ENCODE measurements around the gene TCF4. TPM values are rescaled to one million over a fixed set of nuclear protein-coding genes. Genes with fewer than 3 reads are reported as not detected.

The TCF4 gene
- total RNA-seq, 1 donor from 2014 or later, result 62.8 TPM

- DNase-seq (no peak), ATAC-seq (no peak)
- intact Hi-C loops (cut with micrococcal nuclease), result no loop called here
Observed at GRCh38 chr18:55552526-55553189, 35.3 kb downstream of the TCF4 start.

DNA sequence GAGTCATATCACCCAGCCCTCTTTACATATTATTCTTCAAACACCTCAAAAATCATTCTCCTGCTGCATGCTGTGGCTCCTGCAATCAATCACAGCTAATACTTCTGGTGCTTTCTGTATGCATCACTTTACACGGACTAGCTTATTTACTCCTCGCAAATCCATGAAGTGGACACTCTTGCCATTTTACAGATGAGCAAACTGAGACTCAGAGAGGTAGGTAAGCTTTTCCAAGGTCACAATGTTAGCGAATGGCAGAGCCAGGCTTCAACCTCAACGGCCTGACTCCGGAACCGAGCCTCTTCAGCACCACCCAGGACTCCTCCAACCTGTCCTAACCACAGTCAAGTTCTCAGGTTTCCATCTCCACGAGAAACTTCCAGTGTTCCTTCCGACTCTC, 36.8 kb downstream of the TCF4 start:
- no peak for ATAC-seq
- no peak for DNase-seq
- intact Hi-C loops (cut with micrococcal nuclease), result no loop called here

DNA sequence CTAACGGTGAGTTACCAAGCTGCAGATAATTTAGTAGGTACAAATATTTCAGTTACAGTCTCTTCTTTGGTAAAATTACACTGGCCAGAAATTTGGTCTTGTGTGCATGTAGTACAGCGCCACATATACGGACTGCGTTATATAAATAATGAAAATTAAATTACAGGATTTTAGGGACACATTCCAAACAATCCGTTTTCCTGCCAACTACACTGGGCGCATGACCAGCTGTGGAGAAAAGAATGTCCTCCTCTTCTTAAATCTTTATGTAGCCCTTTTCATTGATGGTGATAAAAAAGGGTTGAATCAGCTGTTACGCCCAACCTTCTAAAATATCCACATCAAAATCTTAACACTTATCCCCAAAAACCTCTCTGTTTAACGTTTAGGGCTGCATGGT, 37.5 kb downstream of the TCF4 start:
- intact Hi-C loops (cut with micrococcal nuclease), result no loop called here

GRCh38 chr18:55549474-55550104, 38.4 kb downstream of the TCF4 start:
- DNase-seq, result no peak
- intact Hi-C loops (cut with micrococcal nuclease), result no loop called here
- no peak for ATAC-seq

More for the DNA sequence above, 37.5 kb downstream of the TCF4 start:
- no peak for ATAC-seq
- no peak for DNase-seq

DNA sequence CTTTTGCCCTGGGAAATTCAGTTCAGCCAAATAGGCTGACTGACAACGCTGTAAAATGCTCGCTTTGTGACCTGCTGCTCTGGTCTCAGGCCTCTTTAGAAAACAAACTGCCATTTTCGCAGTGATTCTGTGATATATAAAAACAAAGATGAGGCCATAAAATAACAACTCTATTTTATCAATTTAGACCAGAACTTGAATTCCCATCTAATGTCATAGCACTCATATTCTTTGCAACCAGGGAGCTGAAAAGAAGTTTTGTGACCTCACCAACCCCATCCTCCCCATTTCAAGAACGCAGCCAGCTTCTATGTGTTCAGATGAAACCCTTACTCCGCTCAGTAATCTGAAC, 40.3 kb downstream of the TCF4 start:
- ATAC-seq, result no peak
- intact Hi-C loops (cut with micrococcal nuclease), result no loop called here
- DNase-seq, result no peak

GRCh38 chr18:55546851-55547704, 40.9 kb downstream of the TCF4 start:
- intact Hi-C loops (cut with micrococcal nuclease), result no loop called here
- peak; percentile 76 for ATAC-seq
- DNase-seq, result peak; percentile 31

DNA sequence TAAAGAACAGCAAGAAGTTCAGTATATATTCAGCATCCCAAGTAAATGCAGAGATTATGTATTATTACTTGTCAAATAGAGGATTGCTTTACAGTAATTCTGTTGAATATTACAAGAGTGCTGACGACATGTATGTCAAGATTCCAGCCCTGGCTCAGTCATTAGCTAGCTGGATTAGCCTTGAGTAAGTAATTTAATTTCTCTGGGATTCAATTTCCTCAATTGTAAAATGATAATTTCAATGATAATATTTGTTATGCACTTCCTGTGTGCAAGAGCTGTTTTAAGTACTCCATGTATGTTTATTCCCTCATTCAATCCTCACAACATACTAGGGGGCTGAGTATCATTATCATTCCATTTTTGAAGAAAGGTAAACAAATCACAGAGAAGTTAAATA, 44.0 kb downstream of the TCF4 start:
- intact Hi-C loops (cut with micrococcal nuclease), result no loop called here
- DNase-seq, result no peak
- no peak for ATAC-seq

DNA sequence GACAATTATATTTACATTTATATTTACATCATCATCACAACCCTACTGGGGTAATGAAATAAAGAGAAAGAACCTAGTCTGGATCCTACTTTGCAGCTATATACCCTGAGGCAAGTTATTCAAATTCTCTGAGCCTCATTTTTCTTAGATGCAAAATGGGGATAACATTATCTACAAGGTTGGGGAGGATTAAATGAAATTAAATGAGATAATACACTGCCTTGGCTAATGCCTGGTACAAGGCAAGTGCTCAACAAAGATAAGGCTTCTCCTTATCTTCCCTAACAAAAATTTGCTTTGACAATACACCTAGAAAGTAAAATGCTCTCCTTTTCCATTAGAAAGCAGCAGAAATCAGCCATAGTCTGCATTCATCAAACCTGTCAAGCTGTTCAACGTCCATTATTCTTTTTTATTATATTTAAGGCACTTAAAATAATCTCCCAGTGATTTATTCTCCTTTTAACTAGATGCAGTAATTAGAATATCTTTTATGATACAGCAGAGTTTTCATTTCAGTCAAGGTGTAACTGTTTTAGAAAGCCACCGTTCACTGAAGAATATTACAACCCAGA, 44.8 kb downstream of the TCF4 start:
- intact Hi-C loops (cut with micrococcal nuclease), result no loop called here
- DNase-seq, result no peak

DNA sequence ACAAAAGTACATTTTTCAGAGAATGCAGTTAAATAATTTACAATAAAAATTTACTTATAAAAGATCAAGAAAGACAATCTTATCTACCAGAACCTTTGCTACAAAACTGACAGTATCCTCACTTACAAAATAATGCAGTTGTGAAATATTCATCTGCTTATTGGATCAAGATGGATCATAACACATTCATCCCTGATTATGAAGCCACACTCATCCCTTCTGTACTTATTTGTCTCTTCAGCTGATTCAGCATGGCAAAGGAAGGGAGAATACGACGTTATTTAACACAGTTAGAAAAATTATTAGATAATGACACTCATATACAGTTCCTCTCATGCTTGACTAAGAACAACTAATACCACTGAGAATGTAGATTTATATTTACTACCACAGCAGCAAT, 46.4 kb downstream of the TCF4 start:
- no peak for ATAC-seq
- DNase-seq, result no peak
- intact Hi-C loops (cut with micrococcal nuclease), result no loop called here

More for the DNA sequence above, 44.8 kb downstream of the TCF4 start:
- ATAC-seq, result no peak

DNA sequence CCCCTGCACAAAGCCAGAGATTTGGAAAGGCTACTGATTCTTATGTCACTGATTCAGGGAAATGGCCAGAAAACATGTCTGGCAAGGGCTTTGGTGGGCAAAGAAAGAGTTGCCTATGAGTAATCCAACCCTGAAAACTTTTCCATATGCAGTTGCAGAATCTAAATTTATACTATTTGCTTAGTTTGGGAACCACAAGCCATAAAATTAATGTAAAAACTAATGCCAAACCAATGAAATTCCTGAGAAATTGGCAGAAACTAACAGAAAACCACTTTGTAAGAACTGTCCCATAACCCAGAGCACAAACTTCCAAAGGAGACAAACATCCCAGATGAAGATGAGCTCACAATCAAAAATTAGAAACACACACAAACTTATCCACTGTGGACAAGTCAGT, 48.8 kb downstream of the TCF4 start:
- intact Hi-C loops (cut with micrococcal nuclease), result no loop called here
- no peak for DNase-seq
- no peak for ATAC-seq

DNA sequence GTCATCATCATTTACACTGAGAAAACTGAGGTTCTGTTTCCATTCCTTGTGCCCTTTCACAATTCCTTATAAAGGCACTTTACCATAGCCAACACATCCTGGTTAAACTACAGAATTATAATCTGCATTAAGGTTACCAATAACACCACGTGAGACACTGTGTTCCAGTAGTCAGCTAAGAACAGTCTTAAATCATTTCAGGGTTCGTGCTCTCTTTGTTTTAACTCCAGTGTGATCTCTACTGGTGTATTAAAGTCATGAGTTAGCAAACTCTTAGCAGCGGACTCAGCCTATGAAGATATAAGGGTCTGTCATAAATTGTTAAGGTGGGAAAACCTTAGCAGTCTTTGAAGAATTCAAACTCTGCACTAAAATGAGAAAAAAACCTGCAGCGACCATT, 53.0 kb downstream of the TCF4 start:
- DNase-seq (no peak), ATAC-seq (no peak)
- intact Hi-C loops (cut with micrococcal nuclease), result no loop called here

GRCh38 chr18:55534547-55534946, 53.4 kb downstream of the TCF4 start:
- no peak for DNase-seq
- intact Hi-C loops (cut with micrococcal nuclease), result no loop called here
- ATAC-seq, result no peak

GRCh38 chr18:55530166-55530565, 57.8 kb downstream of the TCF4 start:
- no peak for DNase-seq
- no peak for ATAC-seq
- intact Hi-C loops (cut with micrococcal nuclease), result no loop called here

- intact Hi-C loops (cut with micrococcal nuclease), result no loop called here
- no peak for DNase-seq
- ATAC-seq, result no peak
Observed at GRCh38 chr18:55529581-55529980, 58.4 kb downstream of the TCF4 start.

DNA sequence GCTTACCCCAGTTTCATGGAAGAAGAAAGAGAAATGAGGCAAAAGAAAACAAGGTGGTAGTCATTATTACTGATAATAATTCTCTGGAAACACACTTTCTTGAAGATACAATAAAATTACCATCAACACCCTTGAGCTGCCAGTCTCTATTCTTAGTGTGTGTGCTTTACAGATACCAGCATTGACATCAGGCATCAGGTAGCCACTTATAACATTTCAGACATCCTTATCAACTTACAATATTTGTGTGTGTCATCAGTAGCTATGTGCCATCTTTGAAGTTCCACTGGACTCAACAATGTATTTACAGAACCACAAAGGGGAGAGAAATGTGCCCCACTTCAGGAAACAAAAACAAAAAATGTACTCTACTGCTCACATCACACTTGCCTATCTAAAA, 62.1 kb downstream of the TCF4 start:
- DNase-seq (no peak), ATAC-seq (no peak)
- intact Hi-C loops (cut with micrococcal nuclease), result no loop called here

- DNase-seq, result no peak
- no peak for ATAC-seq
- intact Hi-C loops (cut with micrococcal nuclease), result no loop called here
Observed at GRCh38 chr18:55524353-55525073, 63.5 kb downstream of the TCF4 start.

GRCh38 chr18:55523001-55523400, 65.0 kb downstream of the TCF4 start:
- DNase-seq (no peak), ATAC-seq (no peak)
- intact Hi-C loops (cut with micrococcal nuclease), result no loop called here

- intact Hi-C loops (cut with micrococcal nuclease), result no loop called here
- ATAC-seq (no peak), DNase-seq (no peak)
Observed at GRCh38 chr18:55522011-55522410, 66.0 kb downstream of the TCF4 start.

GRCh38 chr18:55517055-55517454, 70.9 kb downstream of the TCF4 start:
- ATAC-seq, result no peak
- intact Hi-C loops (cut with micrococcal nuclease), result no loop called here

More at GRCh38 chr18:55517055-55517454, 70.9 kb downstream of the TCF4 start:
- no peak for DNase-seq
